Measurements from ENCODE around the gene CDH12.
"Not testable (repeated sequence)": the region's sequence is repeated elsewhere in the genome, so short reads cannot be mapped to it uniquely, and the experiment has no call there.

CDH12 gene

DNA sequence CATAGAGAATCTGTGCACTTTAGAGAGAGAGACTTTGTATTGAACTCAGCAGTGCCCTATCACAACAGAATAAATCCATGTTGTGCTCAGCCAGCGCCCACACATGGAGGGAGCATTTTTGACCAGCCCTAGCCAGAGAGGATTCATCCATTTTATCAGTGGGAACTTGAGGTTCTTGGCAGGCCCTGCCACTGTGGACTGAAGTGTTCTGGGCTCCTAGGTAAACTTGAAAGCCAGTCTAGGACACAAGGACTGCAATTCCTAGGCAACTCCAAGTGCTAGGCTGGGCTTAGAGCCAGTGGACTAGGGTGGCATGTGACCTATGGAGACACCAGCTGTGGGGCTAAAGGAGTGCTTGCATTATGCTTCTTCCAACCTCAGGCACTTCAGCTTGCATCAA is 523.5 kb downstream of the CDH12 start:
- Histone ChIP-seq H3K36me3 (ENCODE audit: low read length) (no peaks in the 10 kb centered on the region), H4K20me1 (ENCODE audit: low read depth, low read length) (no peaks in the 10 kb centered on the region), H3K27me3 (ENCODE audit: low read length) (no peaks in the 10 kb centered on the region), H3K9ac (ENCODE audit: low read length) (no peak overlapping the region), H2AFZ (ENCODE audit: low read depth, low read length, severe bottlenecking) (no peak overlapping the region), H3F3A (ENCODE audit: insufficient read depth) (no peaks in the 10 kb centered on the region), H3K9me2 (replicated peaks; ENCODE audit: insufficient read depth, low read length) (no peaks in the 10 kb centered on the region), H3K4me2 (ENCODE audit: low read depth, low read length, poor library complexity, severe bottlenecking) (no peak overlapping the region), H3K79me2 (ENCODE audit: insufficient read depth, low read length) (no peaks in the 10 kb centered on the region), H3K27ac (ENCODE audit: low read depth, low read length) (no peak overlapping the region), H3K4me3 (ENCODE audit: insufficient read depth, low read length, poor library complexity, severe bottlenecking) (no peak overlapping the region), H3K9me3 (ENCODE audit: insufficient read depth, low read length) (no peaks in the 10 kb centered on the region)
- no peak for TF ChIP-seq EZH2phosphoT487 (conservative IDR thresholded peaks at IDR 0.05; ENCODE audit: low read length)
- TF ChIP-seq, protein P1, sequence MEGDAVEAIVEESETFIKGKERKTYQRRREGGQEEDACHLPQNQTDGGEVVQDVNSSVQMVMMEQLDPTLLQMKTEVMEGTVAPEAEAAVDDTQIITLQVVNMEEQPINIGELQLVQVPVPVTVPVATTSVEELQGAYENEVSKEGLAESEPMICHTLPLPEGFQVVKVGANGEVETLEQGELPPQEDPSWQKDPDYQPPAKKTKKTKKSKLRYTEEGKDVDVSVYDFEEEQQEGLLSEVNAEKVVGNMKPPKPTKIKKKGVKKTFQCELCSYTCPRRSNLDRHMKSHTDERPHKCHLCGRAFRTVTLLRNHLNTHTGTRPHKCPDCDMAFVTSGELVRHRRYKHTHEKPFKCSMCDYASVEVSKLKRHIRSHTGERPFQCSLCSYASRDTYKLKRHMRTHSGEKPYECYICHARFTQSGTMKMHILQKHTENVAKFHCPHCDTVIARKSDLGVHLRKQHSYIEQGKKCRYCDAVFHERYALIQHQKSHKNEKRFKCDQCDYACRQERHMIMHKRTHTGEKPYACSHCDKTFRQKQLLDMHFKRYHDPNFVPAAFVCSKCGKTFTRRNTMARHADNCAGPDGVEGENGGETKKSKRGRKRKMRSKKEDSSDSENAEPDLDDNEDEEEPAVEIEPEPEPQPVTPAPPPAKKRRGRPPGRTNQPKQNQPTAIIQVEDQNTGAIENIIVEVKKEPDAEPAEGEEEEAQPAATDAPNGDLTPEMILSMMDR (IDR thresholded peaks at IDR 0.05; ENCODE audit: insufficient read depth, low read length, poor library complexity, severe bottlenecking), result no peak

GRCh38 chr5:22319798-22320197 is 533.3 kb downstream of the CDH12 start:
- TF ChIP-seq EZH2phosphoT487 (conservative IDR thresholded peaks at IDR 0.05; ENCODE audit: low read length), result no peak
- TF ChIP-seq, protein P1 (IDR thresholded peaks at IDR 0.05; ENCODE audit: insufficient read depth, low read length, poor library complexity, severe bottlenecking), result no peak
- no peak overlapping the region for H3K27ac ChIP-seq (ENCODE audit: low read depth, low read length)

DNA sequence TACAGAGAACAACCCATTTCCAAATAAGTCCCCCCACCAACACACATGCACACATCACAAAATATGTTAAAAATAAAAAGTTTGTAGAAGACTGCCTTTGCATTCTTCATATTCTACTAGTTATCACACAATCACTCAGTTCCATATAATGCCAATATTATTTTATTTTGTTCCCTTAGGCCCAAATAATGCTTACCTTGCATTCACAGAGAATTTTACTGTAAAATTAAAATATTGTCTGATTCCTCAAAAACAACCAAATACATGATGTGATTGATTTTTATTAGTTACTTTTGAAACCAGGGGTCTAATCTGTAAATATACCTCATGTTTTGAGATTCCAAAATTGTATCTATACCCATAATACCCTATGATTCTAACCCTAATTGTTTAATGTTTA is 536.9 kb downstream of the CDH12 start:
- Histone ChIP-seq H3K27ac (ENCODE audit: low read depth, low read length) (no peak overlapping the region), H4K20me1 (ENCODE audit: low read depth, low read length) (no peaks in the 10 kb centered on the region), H3K9me3 (ENCODE audit: insufficient read depth, low read length) (no peaks in the 10 kb centered on the region), H3K27me3 (ENCODE audit: low read length) (no peaks in the 10 kb centered on the region), H3K9me2 (replicated peaks; ENCODE audit: insufficient read depth, low read length) (no peaks in the 10 kb centered on the region), H3K79me2 (ENCODE audit: insufficient read depth, low read length) (no peaks in the 10 kb centered on the region), H3F3A (ENCODE audit: insufficient read depth) (no peaks in the 10 kb centered on the region), H3K4me2 (ENCODE audit: low read depth, low read length, poor library complexity, severe bottlenecking) (no peak overlapping the region), H3K4me3 (ENCODE audit: insufficient read depth, low read length, poor library complexity, severe bottlenecking) (no peak overlapping the region), H2AFZ (ENCODE audit: low read depth, low read length, severe bottlenecking) (no peak overlapping the region), H3K9ac (ENCODE audit: low read length) (no peak overlapping the region), H3K36me3 (ENCODE audit: low read length) (no peaks in the 10 kb centered on the region)
- TF ChIP-seq, protein P1 (IDR thresholded peaks at IDR 0.05; ENCODE audit: insufficient read depth, low read length, poor library complexity, severe bottlenecking), result no peak
- TF ChIP-seq EZH2phosphoT487 (conservative IDR thresholded peaks at IDR 0.05; ENCODE audit: low read length), result no peak

More at GRCh38 chr5:22319798-22320197, 533.3 kb downstream of the CDH12 start:
- no peaks in the 10 kb centered on the region for H3K79me2 ChIP-seq (ENCODE audit: insufficient read depth, low read length)
- H4K20me1 ChIP-seq (ENCODE audit: low read depth, low read length), result no peaks in the 10 kb centered on the region
- H3K4me2 ChIP-seq (ENCODE audit: low read depth, low read length, poor library complexity, severe bottlenecking), result no peak overlapping the region
- H3K4me3 ChIP-seq (ENCODE audit: insufficient read depth, low read length, poor library complexity, severe bottlenecking), result no peak overlapping the region
- H3F3A ChIP-seq (ENCODE audit: insufficient read depth), result no peaks in the 10 kb centered on the region
- no peaks in the 10 kb centered on the region for H3K36me3 ChIP-seq (ENCODE audit: low read length)
- no peaks in the 10 kb centered on the region for H3K9me3 ChIP-seq (ENCODE audit: insufficient read depth, low read length)
- H3K27me3 ChIP-seq (ENCODE audit: low read length), result no peaks in the 10 kb centered on the region
- no peak overlapping the region for H2AFZ ChIP-seq (ENCODE audit: low read depth, low read length, severe bottlenecking)
- H3K9me2 ChIP-seq (replicated peaks; ENCODE audit: insufficient read depth, low read length), result no peaks in the 10 kb centered on the region
- no peak overlapping the region for H3K9ac ChIP-seq (ENCODE audit: low read length)

- H3K9ac ChIP-seq (ENCODE audit: low read length); H3K27me3 ChIP-seq (ENCODE audit: low read length); H3K79me2 ChIP-seq (ENCODE audit: insufficient read depth, low read length); H3K36me3 ChIP-seq (ENCODE audit: low read length); H3F3A ChIP-seq (ENCODE audit: insufficient read depth); H3K4me3 ChIP-seq (ENCODE audit: insufficient read depth, low read length, poor library complexity, severe bottlenecking); H4K20me1 ChIP-seq (ENCODE audit: low read depth, low read length); H3K9me2 ChIP-seq (replicated peaks; ENCODE audit: insufficient read depth, low read length); H2AFZ ChIP-seq (ENCODE audit: low read depth, low read length, severe bottlenecking); H3K4me2 ChIP-seq (ENCODE audit: low read depth, low read length, poor library complexity, severe bottlenecking); H3K27ac ChIP-seq (ENCODE audit: low read depth, low read length); H3K9me3 ChIP-seq (ENCODE audit: insufficient read depth, low read length): not testable (repeated sequence)
These were observed 538.1 kb downstream of the CDH12 start for GRCh38 chr5:22315052-22315451.
